Mesendoderm (in vitro differentiated cells): ENCODE measurements around the gene SERPINA12.

Source experiments
- DNase-seq: peaks from one replicate; pipeline ENCODE4 v3.0.0; 2013
- H2AK5ac ChIP-seq: 2 replicates; pipeline ENCODE4 v1.6.1; 2013; ENCODE audit warnings: low read length, inconsistent platforms
- H2BK120ac ChIP-seq: 2 replicates; pipeline ENCODE4 v1.6.1; 2013; ENCODE audit warnings: low read depth, mild to moderate bottlenecking, low read length, moderate library complexity, mixed read lengths
- H2BK15ac ChIP-seq: replicated peaks from 2 replicates; pipeline ENCODE4 v1.6.1; 2013; ENCODE audit warnings: low read depth, mild to moderate bottlenecking, moderate library complexity
- H2BK5ac ChIP-seq: 2 replicates; pipeline ENCODE4 v1.6.1; 2013; ENCODE audit warnings: low read length, inconsistent platforms
- H3K18ac ChIP-seq: 2 replicates; pipeline ENCODE4 v1.6.1; 2013; ENCODE audit warnings: mild to moderate bottlenecking, low read length, mixed read lengths
- H3K23ac ChIP-seq: one replicate; pipeline ENCODE4 v1.6.1; 2013; ENCODE audit warnings: low read length
- H3K27ac ChIP-seq: 2 replicates; pipeline ENCODE4 v1.5.1; 2013; ENCODE audit warnings: low read depth, mild to moderate bottlenecking, inconsistent platforms, low read length, moderate library complexity
- H3K27me3 ChIP-seq: 2 replicates; pipeline ENCODE4 v1.6.1; 2013; ENCODE audit warnings: low read length, control low read depth, mild to moderate bottlenecking, inconsistent platforms; ENCODE audit not compliant: insufficient read depth, poor library complexity
- H3K36me3 ChIP-seq: 2 replicates; pipeline ENCODE4 v1.6.1; 2013; ENCODE audit warnings: low read length, inconsistent platforms; ENCODE audit not compliant: control insufficient read depth, insufficient read depth
- H3K4ac ChIP-seq: one replicate; pipeline ENCODE4 v1.6.1; 2013; ENCODE audit warnings: low read depth, mild to moderate bottlenecking, low read length, moderate library complexity
- H3K4me1 ChIP-seq: 2 replicates; pipeline ENCODE4 v1.6.1; 2013; ENCODE audit warnings: low read depth, low read length, inconsistent platforms; ENCODE audit not compliant: control insufficient read depth
- H3K4me2 ChIP-seq: 2 replicates; pipeline ENCODE4 v1.6.1; 2013; ENCODE audit warnings: low read length
- H3K4me3 ChIP-seq: 2 replicates; pipeline ENCODE4 v1.5.1; 2013; ENCODE audit warnings: mild to moderate bottlenecking, low read length
- H3K56ac ChIP-seq: one replicate; pipeline ENCODE4 v1.6.1; 2013; ENCODE audit warnings: low read length
- H3K79me1 ChIP-seq: 2 replicates; pipeline ENCODE4 v1.6.1; 2013; ENCODE audit warnings: low read length, inconsistent platforms
- H3K79me2 ChIP-seq: 2 replicates; pipeline ENCODE4 v1.6.1; 2013; ENCODE audit warnings: mild to moderate bottlenecking, low read length; ENCODE audit not compliant: control insufficient read depth, insufficient read depth
- H3K9ac ChIP-seq: 2 replicates; pipeline ENCODE4 v1.6.1; 2013; ENCODE audit warnings: low read length, inconsistent platforms
- H4K5ac ChIP-seq: one replicate; pipeline ENCODE4 v1.6.1; 2013; ENCODE audit warnings: low read length
- H4K8ac ChIP-seq: one replicate; pipeline ENCODE4 v1.6.1; 2013; ENCODE audit warnings: low read depth, mild to moderate bottlenecking, control low read depth, low read length, moderate library complexity
- WGBS: extraction: QIAGEN DNeasy Blood & Tissue Kit; methylation state at CpG from one replicate; pipeline ENCODE4 v1.1.7; 2013; ENCODE audit warnings: low lambda C conversion rate, missing lambda C conversion rate; ENCODE audit not compliant: insufficient coverage; ENCODE audit errors: extremely low coverage; 5-methylcytosine and 5-hydroxymethylcytosine counted together

The SERPINA12 gene

GRCh38 chr14:94548999-94549985, 40.0 kb upstream of the SERPINA12 start:
- no CpG with 5 or more reads among the region's 24 CpGs for WGBS
- H3K9ac ChIP-seq, result no peak overlapping the region
- H3K4ac ChIP-seq, result no peak overlapping the region

GRCh38 chr14:94548131-94548998, 39.1 kb upstream of the SERPINA12 start:
- no peak for DNase-seq
- WGBS, result no CpG with 5 or more reads among the region's 14 CpGs

More at GRCh38 chr14:94548999-94549985, 40.0 kb upstream of the SERPINA12 start:
- H3K4me3 ChIP-seq, result no peak overlapping the region
- no peak overlapping the region for H2BK120ac ChIP-seq
- H4K8ac ChIP-seq, result no peak overlapping the region
- no peak overlapping the region for H3K23ac ChIP-seq
- no peaks in the 10 kb centered on the region for H3K4me1 ChIP-seq
- no peak overlapping the region for H3K56ac ChIP-seq
- no peak overlapping the region for H4K5ac ChIP-seq
- H2BK15ac ChIP-seq, result no peak overlapping the region
- no peak overlapping the region for H3K4me2 ChIP-seq
- no peak overlapping the region for H3K18ac ChIP-seq
- peak; percentile 81 for DNase-seq
- H3K27ac ChIP-seq, result no peak overlapping the region
- no peaks in the 10 kb centered on the region for H3K27me3 ChIP-seq
- H2AK5ac ChIP-seq, result no peak overlapping the region
- no peaks in the 10 kb centered on the region for H3K36me3 ChIP-seq
- no peaks in the 10 kb centered on the region for H3K79me2 ChIP-seq
- H2BK5ac ChIP-seq, result no peak overlapping the region
- no peaks in the 10 kb centered on the region for H3K79me1 ChIP-seq

GRCh38 chr14:94547726-94548125, 38.5 kb upstream of the SERPINA12 start:
- Histone ChIP-seq H3K18ac (no peak overlapping the region), H3K36me3 (no peaks in the 10 kb centered on the region), H3K23ac (no peak overlapping the region), H3K4me3 (no peak overlapping the region), H3K79me1 (no peaks in the 10 kb centered on the region), H2BK15ac (no peak overlapping the region), H3K9ac (no peak overlapping the region), H3K27ac (no peak overlapping the region), H3K79me2 (no peaks in the 10 kb centered on the region), H4K8ac (no peak overlapping the region), H4K5ac (no peak overlapping the region), H3K4me1 (no peaks in the 10 kb centered on the region), H2BK120ac (no peak overlapping the region), H3K27me3 (no peaks in the 10 kb centered on the region), H3K4ac (no peak overlapping the region), H2BK5ac (no peak overlapping the region), H3K56ac (no peak overlapping the region), H2AK5ac (no peak overlapping the region), H3K4me2 (no peak overlapping the region)
- DNase-seq, result no peak
- WGBS, result no CpG with 5 or more reads among the region's 4 CpGs

More at GRCh38 chr14:94548131-94548998, 39.1 kb upstream of the SERPINA12 start:
- Histone ChIP-seq H3K27ac (no peak overlapping the region), H3K27me3 (no peaks in the 10 kb centered on the region), H3K36me3 (no peaks in the 10 kb centered on the region), H2BK5ac (no peak overlapping the region), H2BK15ac (no peak overlapping the region), H2BK120ac (no peak overlapping the region), H3K4me2 (no peak overlapping the region), H3K18ac (no peak overlapping the region), H3K79me2 (no peaks in the 10 kb centered on the region), H3K4ac (no peak overlapping the region), H3K4me1 (no peaks in the 10 kb centered on the region), H3K23ac (no peak overlapping the region), H3K4me3 (no peak overlapping the region), H4K8ac (no peak overlapping the region), H3K79me1 (no peaks in the 10 kb centered on the region), H3K56ac (no peak overlapping the region), H3K9ac (no peak overlapping the region), H2AK5ac (no peak overlapping the region), H4K5ac (no peak overlapping the region)

GRCh38 chr14:94547151-94547680, 37.9 kb upstream of the SERPINA12 start:
- H2BK5ac ChIP-seq, result no peak overlapping the region
- H3K79me1 ChIP-seq, result no peaks in the 10 kb centered on the region
- no peak overlapping the region for H4K8ac ChIP-seq
- no peak overlapping the region for H2BK15ac ChIP-seq
- no peaks in the 10 kb centered on the region for H3K36me3 ChIP-seq
- H4K5ac ChIP-seq, result no peak overlapping the region
- no peak overlapping the region for H3K4me2 ChIP-seq
- H3K4me3 ChIP-seq, result no peak overlapping the region
- H3K56ac ChIP-seq, result no peak overlapping the region
- no peak overlapping the region for H2AK5ac ChIP-seq
- no peaks in the 10 kb centered on the region for H3K4me1 ChIP-seq
- no peak for DNase-seq
- H2BK120ac ChIP-seq, result no peak overlapping the region
- H3K4ac ChIP-seq, result no peak overlapping the region
- no peak overlapping the region for H3K9ac ChIP-seq
- no peak overlapping the region for H3K23ac ChIP-seq
- no CpG with 5 or more reads among the region's 8 CpGs for WGBS
- H3K18ac ChIP-seq, result no peak overlapping the region
- H3K27me3 ChIP-seq, result no peaks in the 10 kb centered on the region
- no peak overlapping the region for H3K27ac ChIP-seq
- H3K79me2 ChIP-seq, result no peaks in the 10 kb centered on the region

GRCh38 chr14:94545131-94545841, 36.0 kb upstream of the SERPINA12 start:
- Histone ChIP-seq H3K4me2 (no peak overlapping the region), H3K79me2 (no peaks in the 10 kb centered on the region), H3K9ac (no peak overlapping the region), H3K23ac (no peak overlapping the region), H3K36me3 (no peaks in the 10 kb centered on the region), H3K27ac (no peak overlapping the region), H2BK5ac (no peak overlapping the region), H3K56ac (no peak overlapping the region), H3K4me3 (no peak overlapping the region), H3K27me3 (no peaks in the 10 kb centered on the region), H2AK5ac (no peak overlapping the region), H2BK120ac (no peak overlapping the region), H4K5ac (no peak overlapping the region), H4K8ac (no peak overlapping the region), H3K18ac (no peak overlapping the region), H3K4me1 (peaks cover 1% of the 10 kb centered on the region), H3K4ac (no peak overlapping the region), H2BK15ac (no peak overlapping the region), H3K79me1 (no peaks in the 10 kb centered on the region)
- WGBS, result no CpG with 5 or more reads among the region's 15 CpGs
- peak; percentile 27 for DNase-seq
